ENCODE data around the gene SLC29A1. TPM values are rescaled to one million over a fixed set of nuclear protein-coding genes. Genes with fewer than 3 reads are reported as not detected.

Gene SLC29A1
- total and polyA plus RNA-seq, 9 of the 15 experiments (the other 6 are each of a cell fraction or from before 2014, with no cell fraction given): 18.9 to 170 (median 57.7) TPM

DNA sequence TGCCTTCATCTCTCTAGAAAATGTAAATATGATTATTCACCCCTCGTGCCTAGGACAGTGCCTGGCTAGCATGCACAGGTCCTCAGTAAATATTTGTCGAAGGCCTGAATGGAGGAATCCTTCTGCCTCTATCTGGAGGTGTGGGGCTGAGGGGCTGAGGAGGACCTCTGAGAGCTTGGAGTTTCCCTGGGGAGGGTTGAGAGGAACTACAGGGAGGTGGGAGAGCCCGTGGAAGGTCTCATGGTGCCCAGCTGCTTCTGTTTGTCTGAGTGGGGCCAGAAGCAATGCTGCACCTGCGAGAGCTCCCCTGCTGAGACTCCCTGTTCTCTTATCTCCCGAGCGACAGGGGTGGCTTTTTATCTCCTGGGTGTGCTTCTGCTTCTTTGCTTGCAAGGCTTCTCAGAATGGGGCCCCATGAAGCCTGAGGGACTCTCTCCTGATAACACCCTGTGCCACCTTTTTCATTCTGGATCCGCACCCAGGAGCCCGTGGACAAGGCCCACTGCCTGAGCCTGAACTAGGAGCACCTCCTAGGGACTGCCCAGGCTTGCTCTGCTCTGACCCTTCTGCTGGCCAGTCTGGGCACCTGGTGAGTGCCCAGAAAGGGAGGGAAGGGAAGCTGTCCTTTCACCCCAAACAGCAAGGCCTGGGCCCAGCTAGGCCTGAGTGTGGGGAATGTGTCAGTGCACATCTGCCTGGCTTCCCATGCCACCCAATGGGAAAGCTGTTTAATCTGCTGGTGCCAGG is 2.4 kb downstream of the SLC29A1 start:
- Histone ChIP-seq H3K27me3 (ENCODE audit: control insufficient read depth in 2 of 2, insufficient read depth in 2 of 2, low read length in 2 of 2) (no peaks in the 10 kb centered on the region), H3K36me3 (ENCODE audit: control insufficient read depth, insufficient read depth, low read length) (peaks cover 40% of the 10 kb centered on the region), H3K9ac (ENCODE audit: insufficient read depth in 1 of 2, low read depth in 2 of 2, low read length in 2 of 2) (peak overlapping the region; percentile 59 to 92), H3K4me3 (peak overlapping the region; percentile 26; the same call in 1 of the 2 replicates), H3K27ac (ENCODE audit: extremely low read depth, low read depth, low read length) (peak overlapping the region; percentile 75), H3K9me1 (ENCODE audit: control insufficient read depth, insufficient read depth, low read length) (peaks cover 6% of the 10 kb centered on the region), H3K9me3 (replicated peaks; ENCODE audit: control insufficient read depth, insufficient read depth, low read depth, low read length) (no peaks in the 10 kb centered on the region), H4K20me1 (replicated peaks; ENCODE audit: control insufficient read depth, insufficient read depth, low read length) (peaks cover 3% of the 10 kb centered on the region; the same call in 1 of the 2 replicates), H3K4me2 (ENCODE audit: insufficient read depth, low read length) (peak overlapping the region; percentile 79), H2AFZ (ENCODE audit: low read depth, low read length) (no peak overlapping the region), H3K79me2 (ENCODE audit: control insufficient read depth, insufficient read depth, low read length) (peaks cover 56% of the 10 kb centered on the region), H3K4me1 (replicated peaks in 1 of 2; ENCODE audit: control insufficient read depth in 2 of 2, insufficient read depth in 2 of 2, low read length in 2 of 2) (peaks cover 61 to 79% of the 10 kb centered on the region in 2 experiments)
- FAIRE-seq: peak; percentile 96
- ChIA-PET CTCF (ENCODE audit: low intra/inter-chr PET ratio) (no interaction called here), POLR2A (interaction anchor here (0.6 to 6.8 kb wide), 17 partner anchors 9 to 536 kb away, joined by 3 to 104 read pairs (median 4); partner anchors contain the start of genes HSP90AB1 and MYMX)
- 3% methylated on average over 8 of the region's 8 CpGs for WGBS (ENCODE audit: insufficient coverage, low coverage, missing lambda C conversion rate)
- peak; percentile 50 for ATAC-seq
- BruUV-seq (replicated peaks): no TSS peak
- DNase-seq (ENCODE audit: extremely low read depth in 1 of 4, low spot score in 3 of 4): peak; percentile 77 to 95 (median 87)
- intact Hi-C loops (cut with micrococcal nuclease) (loop anchor here (1.0 to 10.0 kb wide), 4 partner anchors 21 to 591 kb away; partner anchors contain the start of gene MAD2L1BP), in situ Hi-C loops (cut with MboI) (no loop called here)
- TF ChIP-seq HIVEP1 (CRISPR knock-in tag; IDR thresholded peaks at IDR 0.05) (0 out of 2 replicates have a peak, but pooled peaks have one; percentile 6), POLR3A (IDR thresholded peaks at IDR 0.05; ENCODE audit: borderline replicate concordance, extremely low read depth, insufficient read depth, insufficient read length) (no peak), SMARCE1 (IDR thresholded peaks at IDR 0.05) (peak; percentile 91), CBX5 (IDR thresholded peaks at IDR 0.05; ENCODE audit: borderline replicate concordance, low read depth) (no peak), SNRNP70 (optimal IDR thresholded peaks at IDR 0.05; ENCODE audit: low read depth, low read length) (no peak), RNF2 (IDR thresholded peaks at IDR 0.05) (peak; percentile 94), CTBP1 (IDR thresholded peaks at IDR 0.05; ENCODE audit: borderline replicate concordance) (peak; percentile 97), XRCC5 (IDR thresholded peaks at IDR 0.05; ENCODE audit: low read depth, low read length) (peak; percentile 69; the same call in 1 of the 2 replicates), MYC (IDR thresholded peaks at IDR 0.05; ENCODE audit: low read depth, low read length) (peak; percentile 83), MYC (CRISPR knock-in tag; IDR thresholded peaks at IDR 0.05; ENCODE audit: borderline replicate concordance, low read depth) (no peak)
- TF ChIP-seq, protein P1, sequence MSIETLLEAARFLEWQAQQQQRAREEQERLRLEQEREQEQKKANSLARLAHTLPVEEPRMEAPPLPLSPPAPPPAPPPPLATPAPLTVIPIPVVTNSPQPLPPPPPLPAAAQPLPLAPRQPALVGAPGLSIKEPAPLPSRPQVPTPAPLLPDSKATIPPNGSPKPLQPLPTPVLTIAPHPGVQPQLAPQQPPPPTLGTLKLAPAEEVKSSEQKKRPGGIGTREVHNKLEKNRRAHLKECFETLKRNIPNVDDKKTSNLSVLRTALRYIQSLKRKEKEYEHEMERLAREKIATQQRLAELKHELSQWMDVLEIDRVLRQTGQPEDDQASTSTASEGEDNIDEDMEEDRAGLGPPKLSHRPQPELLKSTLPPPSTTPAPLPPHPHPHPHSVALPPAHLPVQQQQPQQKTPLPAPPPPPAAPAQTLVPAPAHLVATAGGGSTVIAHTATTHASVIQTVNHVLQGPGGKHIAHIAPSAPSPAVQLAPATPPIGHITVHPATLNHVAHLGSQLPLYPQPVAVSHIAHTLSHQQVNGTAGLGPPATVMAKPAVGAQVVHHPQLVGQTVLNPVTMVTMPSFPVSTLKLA (conservative IDR thresholded peaks at IDR 0.05): peak in 1 of 2 experiments; percentile 72; a peak in 1 of 4 replicates
- TF ChIP-seq, protein P2, sequence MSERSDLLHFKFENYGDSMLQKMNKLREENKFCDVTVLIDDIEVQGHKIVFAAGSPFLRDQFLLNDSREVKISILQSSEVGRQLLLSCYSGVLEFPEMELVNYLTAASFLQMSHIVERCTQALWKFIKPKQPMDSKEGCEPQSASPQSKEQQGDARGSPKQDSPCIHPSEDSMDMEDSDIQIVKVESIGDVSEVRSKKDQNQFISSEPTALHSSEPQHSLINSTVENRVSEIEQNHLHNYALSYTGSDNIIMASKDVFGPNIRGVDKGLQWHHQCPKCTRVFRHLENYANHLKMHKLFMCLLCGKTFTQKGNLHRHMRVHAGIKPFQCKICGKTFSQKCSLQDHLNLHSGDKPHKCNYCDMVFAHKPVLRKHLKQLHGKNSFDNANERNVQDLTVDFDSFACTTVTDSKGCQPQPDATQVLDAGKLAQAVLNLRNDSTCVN (CRISPR knock-in tag; IDR thresholded peaks at IDR 0.05): no peak
- TF ChIP-seq, protein P3, sequence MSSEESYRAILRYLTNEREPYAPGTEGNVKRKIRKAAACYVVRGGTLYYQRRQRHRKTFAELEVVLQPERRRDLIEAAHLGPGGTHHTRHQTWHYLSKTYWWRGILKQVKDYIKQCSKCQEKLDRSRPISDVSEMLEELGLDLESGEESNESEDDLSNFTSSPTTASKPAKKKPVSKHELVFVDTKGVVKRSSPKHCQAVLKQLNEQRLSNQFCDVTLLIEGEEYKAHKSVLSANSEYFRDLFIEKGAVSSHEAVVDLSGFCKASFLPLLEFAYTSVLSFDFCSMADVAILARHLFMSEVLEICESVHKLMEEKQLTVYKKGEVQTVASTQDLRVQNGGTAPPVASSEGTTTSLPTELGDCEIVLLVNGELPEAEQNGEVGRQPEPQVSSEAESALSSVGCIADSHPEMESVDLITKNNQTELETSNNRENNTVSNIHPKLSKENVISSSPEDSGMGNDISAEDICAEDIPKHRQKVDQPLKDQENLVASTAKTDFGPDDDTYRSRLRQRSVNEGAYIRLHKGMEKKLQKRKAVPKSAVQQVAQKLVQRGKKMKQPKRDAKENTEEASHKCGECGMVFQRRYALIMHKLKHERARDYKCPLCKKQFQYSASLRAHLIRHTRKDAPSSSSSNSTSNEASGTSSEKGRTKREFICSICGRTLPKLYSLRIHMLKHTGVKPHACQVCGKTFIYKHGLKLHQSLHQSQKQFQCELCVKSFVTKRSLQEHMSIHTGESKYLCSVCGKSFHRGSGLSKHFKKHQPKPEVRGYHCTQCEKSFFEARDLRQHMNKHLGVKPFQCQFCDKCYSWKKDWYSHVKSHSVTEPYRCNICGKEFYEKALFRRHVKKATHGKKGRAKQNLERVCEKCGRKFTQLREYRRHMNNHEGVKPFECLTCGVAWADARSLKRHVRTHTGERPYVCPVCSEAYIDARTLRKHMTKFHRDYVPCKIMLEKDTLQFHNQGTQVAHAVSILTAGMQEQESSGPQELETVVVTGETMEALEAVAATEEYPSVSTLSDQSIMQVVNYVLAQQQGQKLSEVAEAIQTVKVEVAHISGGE (CRISPR knock-in tag; IDR thresholded peaks at IDR 0.05): peak in 1 of 3 experiments; percentile 81; a peak in 2 of 6 replicates
